ENCODE results near the gene KIAA1217. TPM values are rescaled to one million over a fixed set of nuclear protein-coding genes. Genes with fewer than 3 reads are reported as not detected.
A peak's percentile ranks its signal among the peaks of the same experiment; 100 is the strongest.

Gene KIAA1217
- total and polyA plus RNA-seq, 9 of the 15 experiments (the other 6 are each of a cell fraction or from before 2014, with no cell fraction given), result 0.04 TPM; not detected in 8

GRCh38 chr10:24556750-24557742, 348.1 kb downstream of the KIAA1217 start:
- intact Hi-C loops (cut with micrococcal nuclease), result loop anchor here (2.0 kb wide), 1 partner anchor 38 kb away; no protein-coding TSS in a partner anchor
- in situ Hi-C loops (cut with MboI), result no loop called here
- no peaks in the 10 kb centered on the region for H4K20me1 ChIP-seq (replicated peaks; ENCODE audit: control insufficient read depth, insufficient read depth, low read length)
- H3K9ac ChIP-seq (ENCODE audit: insufficient read depth in 1 of 2, low read depth in 2 of 2, low read length in 2 of 2), result peak overlapping the region in 1 of 2 experiments; percentile 23; a peak in 1 of 4 replicates
- DNase-seq (ENCODE audit: extremely low read depth in 1 of 4, low spot score in 3 of 4) (peak; percentile 47 to 77 (median 51)), FAIRE-seq (peak; percentile 98), ATAC-seq (peak; percentile 71)
- WGBS (ENCODE audit: insufficient coverage, low coverage, missing lambda C conversion rate), result 36% methylated on average over 24 of the region's 24 CpGs
- no peaks in the 10 kb centered on the region for H3K79me2 ChIP-seq (ENCODE audit: control insufficient read depth, insufficient read depth, low read length)
- ChIA-PET CTCF (ENCODE audit: low intra/inter-chr PET ratio) (no interaction called here), POLR2A (interaction anchor here (0.6 to 1.5 kb wide), 3 partner anchors 97 to 622 kb away, joined by 3 read pairs; no protein-coding TSS in a partner anchor)
- H3K9me3 ChIP-seq (replicated peaks; ENCODE audit: control insufficient read depth, insufficient read depth, low read depth, low read length), result no peaks in the 10 kb centered on the region
- peaks cover 4 to 5% of the 10 kb centered on the region in 2 experiments; a peak in 4 of 5 replicates for H3K4me1 ChIP-seq (replicated peaks in 1 of 2; ENCODE audit: control insufficient read depth in 2 of 2, insufficient read depth in 2 of 2, low read length in 2 of 2)
- no peak overlapping the region for H3K4me3 ChIP-seq
- H3K4me2 ChIP-seq (ENCODE audit: insufficient read depth, low read length), result no peak overlapping the region
- H3K27me3 ChIP-seq (ENCODE audit: control insufficient read depth in 2 of 2, insufficient read depth in 2 of 2, low read length in 2 of 2), result peaks cover 7 to 19% of the 10 kb centered on the region in 2 experiments; a peak in 3 of 5 replicates
- no TSS peak for BruUV-seq (replicated peaks)
- no peak overlapping the region for H3K27ac ChIP-seq (ENCODE audit: extremely low read depth, low read depth, low read length)
- no peaks in the 10 kb centered on the region for H3K36me3 ChIP-seq (ENCODE audit: control insufficient read depth, insufficient read depth, low read length)
- TF ChIP-seq NR3C1 (CRISPR knock-in tag; IDR thresholded peaks at IDR 0.05) (no peak), ZNF232 (CRISPR knock-in tag; IDR thresholded peaks at IDR 0.05) (peak; percentile 79), SPI1 (IDR thresholded peaks at IDR 0.05; ENCODE audit: borderline replicate concordance, low read depth, low read length) (peak; percentile 59; the same call in 1 of the 2 replicates), REST (IDR thresholded peaks at IDR 0.05; ENCODE audit: borderline replicate concordance) (peak; percentile 49; the same call in 1 of the 2 replicates), REST (CRISPR knock-in tag; IDR thresholded peaks at IDR 0.05; ENCODE audit: low read depth) (no peak), ZNF583 (CRISPR knock-in tag; IDR thresholded peaks at IDR 0.05) (no peak), RAD21 (CRISPR knock-in tag; conservative IDR thresholded peaks at IDR 0.05 in 1 of 2, IDR thresholded peaks at IDR 0.05 in 1 of 2) (peak; percentile 58 to 77), SMC3 (conservative IDR thresholded peaks at IDR 0.05; ENCODE audit: insufficient read depth, low read depth, low read length) (peak; percentile 50; the same call in 1 of the 2 replicates), CTCF (IDR thresholded peaks at IDR 0.05 in 2 of 3, conservative IDR thresholded peaks at IDR 0.05 in 1 of 3; ENCODE audit: insufficient read depth in 2 of 3, low read depth in 1 of 3, low read length in 3 of 3) (peak; percentile 71 to 78 (median 73))
- H3K9me1 ChIP-seq (ENCODE audit: control insufficient read depth, insufficient read depth, low read length), result no peaks in the 10 kb centered on the region
- no peak overlapping the region for H2AFZ ChIP-seq (ENCODE audit: low read depth, low read length)
